Measurements from ENCODE around the gene BORCS5.
"Not testable (repeated sequence)": the region's sequence is repeated elsewhere in the genome, so short reads cannot be mapped to it uniquely, and the experiment has no call there.

Gene BORCS5

GRCh38 chr12:12492547-12492946, 135.7 kb downstream of the BORCS5 start:
- no peak for DNase-seq

- DNase-seq = no peak
These were observed 138.7 kb downstream of the BORCS5 start for GRCh38 chr12:12495536-12495935.

- no peak for DNase-seq
These were observed 141.3 kb downstream of the BORCS5 start for GRCh38 chr12:12498210-12498609.

GRCh38 chr12:12499909-12500604, 143.2 kb downstream of the BORCS5 start:
- DNase-seq = no peak

- DNase-seq = no peak
These were observed 144.2 kb downstream of the BORCS5 start for GRCh38 chr12:12501121-12501520.

GRCh38 chr12:12502130-12502814, 145.4 kb downstream of the BORCS5 start:
- not testable (repeated sequence) for DNase-seq

- DNase-seq = no peak
These were observed 145.9 kb downstream of the BORCS5 start for GRCh38 chr12:12502815-12503151.

GRCh38 chr12:12503384-12504078, 146.7 kb downstream of the BORCS5 start:
- DNase-seq = no peak

- no peak for DNase-seq
These were observed 148.9 kb downstream of the BORCS5 start for GRCh38 chr12:12505544-12506495.

GRCh38 chr12:12506496-12506890, 149.6 kb downstream of the BORCS5 start:
- no peak for DNase-seq

GRCh38 chr12:12507121-12507520, 150.2 kb downstream of the BORCS5 start:
- no peak for DNase-seq

GRCh38 chr12:12508612-12509011, 151.7 kb downstream of the BORCS5 start:
- DNase-seq = no peak

GRCh38 chr12:12510141-12510540, 153.3 kb downstream of the BORCS5 start:
- no peak for DNase-seq

- DNase-seq = no peak
These were observed 153.7 kb downstream of the BORCS5 start for GRCh38 chr12:12510551-12510950.

- DNase-seq = no peak
These were observed 154.3 kb downstream of the BORCS5 start for GRCh38 chr12:12511021-12511783.

- no peak for DNase-seq
These were observed 155.2 kb downstream of the BORCS5 start for GRCh38 chr12:12511895-12512711.

GRCh38 chr12:12513416-12514006, 156.6 kb downstream of the BORCS5 start:
- no peak for DNase-seq

- DNase-seq = no peak
These were observed 161.6 kb downstream of the BORCS5 start for GRCh38 chr12:12518464-12518845.

- no peak for DNase-seq
These were observed 162.0 kb downstream of the BORCS5 start for GRCh38 chr12:12518919-12519318.

Data from NCI-H1436 treated with DMSO at 0.1 percent for 48 hours (cell line).